Rectal smooth muscle tissue (tissue), 1 donor: ENCODE measurements around the gene ZBTB5.

Experiments used
- H3K27ac ChIP-seq: one replicate; pipeline ENCODE4 v1.7.0; 2013; ENCODE audit warnings: low read depth, low read length, inconsistent platforms
- H3K27me3 ChIP-seq: one replicate; pipeline ENCODE4 v1.7.0; 2013; ENCODE audit warnings: low read length; ENCODE audit not compliant: control insufficient read depth, insufficient read depth
- H3K36me3 ChIP-seq: one replicate; pipeline ENCODE4 v1.7.0; 2013; ENCODE audit warnings: low read length; ENCODE audit not compliant: control insufficient read depth, insufficient read depth
- H3K4me1 ChIP-seq: one replicate; pipeline ENCODE4 v1.7.0; 2013; ENCODE audit warnings: low read length; ENCODE audit not compliant: control insufficient read depth, insufficient read depth
- H3K4me3 ChIP-seq: one replicate; pipeline ENCODE4 v1.7.0; 2013; ENCODE audit warnings: low read length
- H3K9ac ChIP-seq: one replicate; pipeline ENCODE4 v1.7.0; 2013; ENCODE audit warnings: low read length

Gene ZBTB5

DNA sequence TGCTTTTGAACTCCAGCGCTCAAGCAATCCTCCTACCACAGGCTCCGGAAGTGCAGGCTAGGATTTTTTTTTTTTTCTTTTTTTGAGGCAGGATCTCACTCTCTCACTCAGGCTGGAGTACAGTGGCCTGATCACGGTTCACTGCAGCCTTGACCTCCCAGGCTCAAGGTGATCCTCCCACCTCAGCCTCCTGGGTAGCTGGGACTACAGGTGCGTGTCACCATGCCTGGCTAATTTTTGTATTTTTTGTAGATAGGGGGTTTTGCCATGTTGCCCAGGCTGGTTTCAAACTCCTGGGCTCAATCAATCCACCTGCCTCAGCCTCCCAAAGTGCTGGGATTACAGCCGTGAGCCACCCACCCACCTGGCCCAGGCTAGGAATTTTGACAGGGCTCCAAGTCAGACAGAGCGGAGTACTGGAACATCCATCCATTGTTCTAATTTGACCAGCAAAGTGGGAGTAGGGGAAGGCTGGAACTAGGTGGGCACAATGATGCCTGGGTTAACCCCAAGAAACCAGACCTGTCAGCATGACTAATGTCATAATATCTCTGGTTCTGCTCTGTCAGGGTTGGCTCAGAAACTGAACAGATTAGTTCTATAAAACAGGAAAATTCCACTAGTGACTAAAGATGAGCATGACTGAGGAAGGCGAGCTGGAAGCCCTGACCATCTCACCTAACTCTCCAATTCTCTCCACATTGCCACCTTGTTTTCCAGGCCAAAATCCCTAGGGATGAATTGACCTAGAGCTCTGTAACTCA, 9.2 kb downstream of the ZBTB5 start:
- no peaks in the 10 kb centered on the region for H3K27me3 ChIP-seq
- peaks cover 7% of the 10 kb centered on the region for H3K4me1 ChIP-seq
- H3K4me3 ChIP-seq = no peak overlapping the region
- H3K27ac ChIP-seq = no peak overlapping the region
- no peaks in the 10 kb centered on the region for H3K36me3 ChIP-seq
- no peak overlapping the region for H3K9ac ChIP-seq

GRCh38 chr9:37454238-37454637, 11.0 kb downstream of the ZBTB5 start:
- Histone ChIP-seq H3K27ac (no peak overlapping the region), H3K4me1 (peaks cover 7% of the 10 kb centered on the region), H3K36me3 (no peaks in the 10 kb centered on the region), H3K27me3 (no peaks in the 10 kb centered on the region), H3K4me3 (no peak overlapping the region), H3K9ac (no peak overlapping the region)

- no peak overlapping the region for H3K27ac ChIP-seq
- no peaks in the 10 kb centered on the region for H3K27me3 ChIP-seq
- H3K9ac ChIP-seq = no peak overlapping the region
- no peak overlapping the region for H3K4me3 ChIP-seq
- H3K4me1 ChIP-seq = peaks cover 7% of the 10 kb centered on the region
- H3K36me3 ChIP-seq = no peaks in the 10 kb centered on the region
Observed at GRCh38 chr9:37453827-37454226, 11.4 kb downstream of the ZBTB5 start.

DNA sequence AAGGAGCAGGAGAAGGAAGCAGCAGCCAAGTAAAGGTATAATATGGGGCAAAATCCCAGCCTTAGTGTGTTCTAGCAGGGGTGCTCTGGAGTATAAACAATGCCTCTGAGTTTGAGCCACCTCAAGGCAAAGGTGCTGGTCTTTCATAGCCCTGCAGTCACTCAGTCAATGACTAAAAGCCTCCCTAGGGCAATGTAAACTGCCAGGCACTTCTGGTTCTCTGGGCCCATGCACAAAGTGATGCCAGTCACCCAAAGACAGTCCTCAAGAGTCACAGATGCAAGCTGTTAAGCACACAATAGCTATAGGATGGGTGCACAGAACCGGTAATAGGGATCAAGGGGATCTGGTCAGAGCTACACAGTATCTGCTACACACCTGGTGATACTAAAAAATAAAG, 12.6 kb downstream of the ZBTB5 start:
- no peaks in the 10 kb centered on the region for H3K36me3 ChIP-seq

DNA sequence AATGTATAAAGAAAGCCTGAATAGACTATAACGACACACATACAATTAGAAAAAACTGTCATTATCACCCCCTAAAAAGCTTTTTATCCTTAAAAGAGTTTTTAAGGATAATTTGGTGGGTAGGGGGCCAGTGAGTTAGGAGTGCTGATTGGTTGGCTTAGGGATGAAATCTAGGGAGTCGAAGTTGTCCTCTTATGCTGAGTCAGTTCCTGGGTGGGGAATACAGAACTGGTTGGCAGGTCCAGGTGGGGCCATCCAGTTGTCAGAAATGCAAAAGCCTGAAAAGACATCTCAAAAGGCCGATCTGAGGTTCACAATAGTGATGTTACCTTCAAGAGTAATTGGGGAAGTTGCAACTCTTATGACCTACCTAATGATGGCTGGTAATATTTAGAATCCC, 13.6 kb downstream of the ZBTB5 start:
- no peak overlapping the region for H3K4me3 ChIP-seq
- no peaks in the 10 kb centered on the region for H3K27me3 ChIP-seq
- peak overlapping the region; percentile 10 for H3K27ac ChIP-seq
- H3K9ac ChIP-seq = no peak overlapping the region
- peaks cover 7% of the 10 kb centered on the region for H3K4me1 ChIP-seq
- H3K36me3 ChIP-seq = no peaks in the 10 kb centered on the region

More for the DNA sequence above, 12.6 kb downstream of the ZBTB5 start:
- H3K27me3 ChIP-seq = no peaks in the 10 kb centered on the region
- no peak overlapping the region for H3K4me3 ChIP-seq
- peaks cover 7% of the 10 kb centered on the region for H3K4me1 ChIP-seq
- no peak overlapping the region for H3K27ac ChIP-seq
- no peak overlapping the region for H3K9ac ChIP-seq

- Histone ChIP-seq H3K27ac (no peak overlapping the region), H3K36me3 (peaks cover 2% of the 10 kb centered on the region), H3K4me1 (peaks cover 4% of the 10 kb centered on the region), H3K4me3 (no peak overlapping the region), H3K9ac (no peak overlapping the region), H3K27me3 (no peaks in the 10 kb centered on the region)
Observed at GRCh38 chr9:37449862-37450632, 15.2 kb downstream of the ZBTB5 start.

GRCh38 chr9:37447111-37447510, 18.1 kb downstream of the ZBTB5 start:
- Histone ChIP-seq H3K4me1 (peaks cover under 1% of the 10 kb centered on the region), H3K9ac (no peak overlapping the region), H3K27ac (no peak overlapping the region), H3K36me3 (peaks cover 2% of the 10 kb centered on the region), H3K27me3 (no peaks in the 10 kb centered on the region), H3K4me3 (no peak overlapping the region)

GRCh38 chr9:37446401-37446800, 18.8 kb downstream of the ZBTB5 start:
- Histone ChIP-seq H3K4me3 (no peak overlapping the region), H3K27me3 (no peaks in the 10 kb centered on the region), H3K27ac (no peak overlapping the region), H3K4me1 (no peaks in the 10 kb centered on the region), H3K9ac (no peak overlapping the region), H3K36me3 (peaks cover 7% of the 10 kb centered on the region)

DNA sequence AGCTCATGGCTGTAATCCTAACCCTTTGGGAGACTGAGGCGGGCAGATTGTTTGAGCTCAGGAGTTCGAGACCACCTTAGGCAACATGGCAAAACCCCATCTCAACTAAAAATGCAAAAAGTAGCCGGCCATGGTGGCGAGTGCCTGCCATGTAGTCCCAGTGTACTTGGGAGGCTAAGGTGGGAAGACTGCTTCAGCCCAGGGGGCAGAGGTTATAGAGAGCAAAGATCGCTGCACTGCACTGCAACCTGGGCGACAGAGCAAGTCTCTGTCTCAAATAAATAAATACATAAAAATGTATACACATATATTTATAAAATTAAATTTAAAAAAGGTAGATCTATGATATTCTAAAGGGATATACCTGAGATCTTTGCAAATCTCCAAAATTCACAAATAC, 19.4 kb downstream of the ZBTB5 start:
- no peak overlapping the region for H3K4me3 ChIP-seq
- no peak overlapping the region for H3K9ac ChIP-seq
- no peak overlapping the region for H3K27ac ChIP-seq
- H3K4me1 ChIP-seq = no peaks in the 10 kb centered on the region
- H3K36me3 ChIP-seq = peaks cover 9% of the 10 kb centered on the region
- H3K27me3 ChIP-seq = no peaks in the 10 kb centered on the region

GRCh38 chr9:37444890-37445289, 20.4 kb downstream of the ZBTB5 start:
- Histone ChIP-seq H3K9ac (no peak overlapping the region), H3K27ac (no peak overlapping the region), H3K36me3 (peaks cover 10% of the 10 kb centered on the region), H3K4me3 (no peak overlapping the region), H3K27me3 (no peaks in the 10 kb centered on the region), H3K4me1 (no peaks in the 10 kb centered on the region)

DNA sequence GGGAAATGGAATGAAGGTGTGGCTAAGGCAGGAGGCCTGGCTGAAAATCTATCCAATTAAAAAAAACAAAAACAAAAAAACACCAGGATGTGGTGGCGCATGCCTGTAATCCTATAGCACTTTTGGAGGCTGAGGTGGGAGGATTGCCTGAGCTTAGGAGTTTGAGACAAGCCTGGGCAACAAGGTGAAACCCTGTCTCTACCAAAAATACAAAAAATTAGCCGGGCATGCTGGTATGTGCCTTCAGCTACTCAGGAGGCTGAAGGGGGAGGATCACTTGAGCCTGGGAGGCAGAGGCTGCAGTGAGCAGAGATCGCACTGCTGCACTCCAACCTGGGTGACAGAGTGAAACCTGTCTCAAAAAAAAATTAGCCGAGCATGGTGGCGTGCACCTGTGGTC, 21.7 kb downstream of the ZBTB5 start:
- no peaks in the 10 kb centered on the region for H3K4me1 ChIP-seq
- H3K9ac ChIP-seq = no peak overlapping the region
- H3K36me3 ChIP-seq = peaks cover 12% of the 10 kb centered on the region
- H3K27me3 ChIP-seq = no peaks in the 10 kb centered on the region
- H3K27ac ChIP-seq = no peak overlapping the region
- H3K4me3 ChIP-seq = no peak overlapping the region

DNA sequence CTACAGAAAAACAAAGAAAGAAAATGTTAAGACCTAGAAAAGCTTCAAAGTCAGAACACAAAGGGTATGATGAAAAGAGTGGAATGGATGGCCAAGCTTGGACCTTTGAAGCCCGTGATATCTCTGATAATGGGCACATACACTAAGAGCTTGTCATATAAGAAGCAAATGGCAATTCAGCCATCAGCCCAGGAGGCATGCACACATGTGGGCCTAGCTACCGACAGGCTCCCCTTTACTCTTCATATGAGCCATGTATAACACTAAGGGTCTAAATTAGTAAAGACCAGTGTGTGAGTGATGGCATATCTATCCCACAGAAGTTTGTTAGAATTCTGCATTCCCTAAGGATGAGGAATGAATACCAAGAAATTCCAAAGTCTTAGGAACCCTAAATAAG, 22.7 kb downstream of the ZBTB5 start:
- Histone ChIP-seq H3K27ac (no peak overlapping the region), H3K4me1 (no peaks in the 10 kb centered on the region), H3K27me3 (no peaks in the 10 kb centered on the region), H3K9ac (no peak overlapping the region), H3K4me3 (no peak overlapping the region), H3K36me3 (peaks cover 14% of the 10 kb centered on the region)
